Activated CD4-positive, alpha-beta T cell treated with anti-CD3 and anti-CD28 coated beads, Interleukin-2, amount 50 U/mL, for 1 hour (primary cell): ENCODE data around the gene RBM33.

Experiments
- DNase-seq: peaks from one replicate; pipeline ENCODE4 v3.0.0-alpha.2; 2020

The RBM33 gene

DNA sequence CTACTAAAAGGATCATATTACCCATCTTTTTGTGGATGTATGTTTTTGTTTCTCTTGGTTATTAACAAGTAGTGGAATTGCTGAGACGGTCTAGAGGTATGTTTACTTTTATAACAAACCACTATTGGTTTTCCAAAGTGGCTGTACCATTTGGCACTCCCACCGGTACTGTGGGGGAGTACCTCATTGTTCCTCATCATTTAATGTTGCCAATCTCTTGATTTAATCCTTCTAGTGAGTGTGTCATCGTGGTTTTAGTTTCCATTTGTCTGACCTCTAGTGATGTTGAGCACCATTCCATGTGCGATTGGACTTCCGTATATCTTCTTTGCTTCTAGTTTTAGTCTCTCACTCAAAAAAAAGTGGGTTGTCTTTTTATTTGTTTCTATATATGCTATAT lies 50.4 kb downstream of the RBM33 start:
- no peak for DNase-seq

DNA sequence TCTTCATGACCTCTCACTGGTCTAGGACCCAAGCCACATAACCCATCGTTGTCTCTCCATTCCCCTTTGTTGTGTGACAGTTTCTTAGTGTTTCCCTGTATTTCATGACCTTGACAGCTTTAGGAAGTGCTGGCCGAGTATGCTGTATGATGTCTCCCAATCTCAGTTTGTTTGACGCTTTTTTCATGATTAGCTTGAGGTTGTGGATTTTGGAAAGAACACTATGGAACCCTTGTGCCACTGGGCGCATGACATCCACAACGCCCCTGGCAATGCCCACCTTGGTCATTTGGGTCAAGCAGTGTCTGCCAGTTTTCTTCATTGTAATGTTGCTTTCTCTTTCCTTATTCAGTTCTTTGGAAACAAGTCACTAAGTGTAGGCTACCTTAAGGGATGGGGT lies 52.3 kb downstream of the RBM33 start:
- no peak for DNase-seq

DNA sequence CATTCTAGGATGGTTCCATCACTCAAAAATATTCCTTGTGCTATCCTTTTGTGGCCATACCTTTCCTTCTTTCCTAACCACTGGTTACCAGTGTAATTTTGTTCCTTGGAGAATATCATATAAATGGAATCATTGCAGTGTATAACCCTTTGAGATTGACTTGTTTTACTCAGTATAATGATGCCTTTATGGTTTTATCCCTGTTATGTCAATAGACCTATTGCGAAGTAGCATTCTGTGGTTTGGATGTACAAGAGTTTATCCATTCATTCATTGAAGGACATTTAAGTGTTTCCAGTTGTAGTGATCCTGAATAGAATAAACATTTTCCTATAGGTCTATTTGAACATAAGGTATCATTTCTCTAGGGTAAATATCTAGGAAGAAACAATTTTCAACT lies 54.2 kb downstream of the RBM33 start:
- DNase-seq: no peak

DNA sequence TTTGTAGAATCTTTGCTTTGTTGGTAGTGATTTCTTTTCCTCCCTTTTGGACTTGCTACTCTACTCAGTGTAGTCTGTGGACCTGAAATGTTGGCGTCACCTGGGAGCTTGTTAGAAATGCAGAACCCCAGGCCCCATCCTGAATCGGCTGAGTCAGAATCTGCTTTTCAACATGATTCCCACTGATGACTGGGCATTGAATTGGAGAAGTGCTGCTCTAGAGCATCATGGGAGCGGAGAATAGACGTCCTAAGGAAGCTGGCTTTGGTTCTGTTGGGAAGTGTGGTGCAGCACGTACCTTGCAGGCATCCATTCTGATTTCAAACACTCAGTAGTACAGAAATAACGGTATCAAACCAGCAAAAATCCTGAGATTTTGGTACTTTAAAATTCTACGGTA lies 54.7 kb downstream of the RBM33 start:
- no peak for DNase-seq

DNA sequence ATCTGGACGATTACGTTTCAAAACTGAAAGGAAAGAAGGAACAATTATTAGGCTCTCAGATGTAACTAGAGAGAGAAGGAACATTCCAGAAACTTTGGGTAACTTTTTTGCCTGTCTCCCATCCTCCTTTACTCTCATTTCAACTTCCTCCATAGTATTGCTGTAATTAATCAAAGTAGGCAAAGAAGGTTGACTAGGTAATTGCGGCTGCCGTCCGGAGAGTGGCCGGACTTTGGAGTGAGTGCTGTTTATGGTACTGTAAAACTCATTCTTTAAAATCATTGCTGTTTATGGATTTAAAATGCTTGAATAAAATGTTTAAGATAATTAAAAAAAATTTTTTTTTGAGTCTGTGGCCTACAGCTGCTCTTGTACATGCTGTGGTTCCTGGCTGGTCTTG lies 56.4 kb downstream of the RBM33 start:
- DNase-seq: no peak

DNA sequence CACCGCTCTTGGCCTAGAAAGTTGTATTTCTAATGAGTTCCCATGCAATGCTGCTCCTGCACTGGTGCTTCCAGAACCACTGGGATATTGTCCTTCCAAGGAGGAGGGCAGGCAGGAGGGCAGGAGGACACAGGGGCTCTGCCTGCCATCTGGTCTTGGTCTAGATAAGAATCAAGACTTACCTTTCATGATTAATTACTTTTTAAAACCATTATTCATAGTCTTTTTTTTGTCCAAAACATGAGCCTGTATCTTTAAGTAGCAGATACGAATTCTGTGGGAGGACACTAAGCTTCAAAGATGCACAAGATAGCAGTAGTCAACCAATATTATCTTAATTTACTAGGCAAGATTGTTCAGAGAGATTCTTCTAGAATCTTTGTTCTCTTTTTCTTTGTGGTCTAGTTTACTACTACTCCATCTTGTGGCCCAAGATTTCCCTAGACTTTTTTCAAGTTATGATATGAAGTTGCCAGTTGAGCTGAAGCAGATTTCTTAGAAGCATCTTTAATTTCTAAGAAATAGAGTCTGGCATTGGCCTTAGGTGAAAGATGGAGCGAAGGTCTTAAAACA lies 57.6 kb downstream of the RBM33 start:
- DNase-seq: no peak

DNA sequence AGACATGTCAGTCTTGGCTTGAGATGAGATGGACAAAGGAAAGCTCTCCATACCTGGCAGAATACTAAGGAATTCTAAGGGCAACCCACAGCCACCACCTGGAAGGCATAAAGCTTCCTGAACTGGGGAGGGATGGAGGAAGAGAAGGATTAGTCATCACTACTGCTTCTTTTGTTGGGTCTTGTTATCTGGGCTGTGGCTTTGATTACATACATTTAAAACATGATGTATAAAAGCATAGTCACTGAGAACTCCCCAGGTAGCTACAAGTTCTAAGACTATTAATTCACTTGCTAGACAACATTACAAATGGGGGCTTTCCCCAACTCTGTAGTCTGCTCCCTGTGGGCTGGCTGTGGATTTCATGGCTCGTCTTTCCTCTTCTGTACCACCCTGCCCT lies 58.2 kb downstream of the RBM33 start:
- DNase-seq: no peak

DNA sequence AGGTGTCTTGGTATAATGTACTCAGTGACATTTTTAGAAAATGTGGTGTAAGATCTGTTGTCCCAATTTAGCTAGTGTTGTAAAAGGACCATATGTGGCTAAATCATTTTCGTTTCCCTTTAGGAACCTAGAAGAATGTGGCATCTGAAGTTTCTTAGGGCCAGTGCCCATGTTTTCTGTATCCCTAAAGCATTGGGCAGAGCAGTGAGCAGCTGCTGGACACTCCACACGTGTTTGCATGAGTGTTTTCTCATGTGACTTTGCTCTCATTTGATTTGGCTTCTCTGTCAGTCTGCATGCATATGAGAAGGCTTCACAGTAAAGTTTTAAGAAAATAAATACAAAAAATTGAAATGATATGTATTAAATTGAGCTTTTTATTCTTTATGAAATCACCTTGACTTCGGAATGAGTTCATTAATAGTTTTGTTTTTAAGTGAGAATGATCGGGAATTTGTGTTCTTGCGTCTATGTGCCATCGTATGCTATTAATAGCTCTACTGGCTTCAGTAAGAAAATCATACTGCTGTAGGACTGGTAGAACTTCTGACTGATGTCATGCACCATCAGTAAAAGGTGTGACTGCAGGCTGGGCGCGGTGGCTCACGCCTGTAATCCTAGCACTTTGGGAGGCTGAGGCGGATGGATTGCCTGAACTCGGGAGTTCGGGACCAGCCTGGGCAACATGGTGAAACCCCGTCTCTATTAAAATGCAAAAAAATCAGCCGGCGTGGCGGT lies 61.3 kb downstream of the RBM33 start:
- DNase-seq: no peak

DNA sequence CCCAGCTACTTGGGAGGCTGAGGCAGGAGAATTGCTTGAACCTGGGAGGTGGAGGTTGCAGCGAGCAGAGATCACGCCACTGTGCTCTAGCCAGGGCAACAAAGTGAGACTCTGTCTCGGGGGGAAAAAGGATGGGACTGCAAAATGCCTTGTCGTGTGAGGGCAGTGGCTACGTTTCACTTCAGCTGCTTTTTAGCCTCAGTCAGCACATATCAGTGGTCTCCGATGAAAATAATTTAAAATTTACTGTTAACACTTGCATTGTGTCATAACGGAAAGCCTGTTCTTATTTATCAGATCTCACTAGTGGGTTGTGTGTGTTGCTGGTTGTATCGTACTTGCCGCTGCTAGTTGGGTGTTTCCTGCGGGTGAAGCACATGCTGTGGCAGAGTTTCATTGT lies 61.9 kb downstream of the RBM33 start:
- no peak for DNase-seq

DNA sequence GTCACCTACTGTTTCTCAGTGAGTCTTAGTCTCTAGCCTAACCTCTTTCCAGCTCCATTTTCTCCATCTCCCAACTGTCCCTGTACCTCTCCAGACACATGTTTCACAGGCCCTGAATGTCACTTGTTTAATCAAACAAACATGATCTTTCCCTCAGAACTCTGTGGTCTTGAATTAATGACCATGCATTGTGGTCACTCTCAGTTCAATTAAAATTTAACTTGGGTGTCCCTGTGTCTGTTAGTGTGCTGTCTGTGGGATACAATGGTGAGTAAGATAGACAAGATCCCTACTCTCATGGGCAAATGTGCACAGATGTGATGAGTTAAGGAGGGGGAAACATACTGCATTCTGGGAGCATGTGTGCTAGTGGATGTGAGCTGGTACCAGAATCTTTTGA lies 65.0 kb downstream of the RBM33 start:
- no peak for DNase-seq

DNA sequence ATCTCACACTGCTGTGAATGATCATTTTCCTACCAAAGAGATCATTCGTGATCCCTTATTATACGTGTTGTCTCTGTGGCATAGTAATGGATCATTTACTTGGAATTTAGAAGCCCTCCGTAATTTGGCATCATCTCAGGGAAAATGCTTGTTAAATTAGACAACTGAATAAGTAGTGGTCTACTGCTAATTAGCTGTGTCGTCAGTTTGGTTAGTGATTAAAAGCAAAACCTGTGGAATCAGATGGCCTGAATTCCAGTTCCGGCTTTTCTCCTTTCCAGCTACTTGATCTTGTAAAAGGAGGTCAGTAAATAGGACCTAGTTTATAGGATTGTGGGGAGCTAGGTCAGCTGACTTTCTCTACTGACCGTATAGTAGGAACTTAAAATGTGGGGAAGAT lies 65.6 kb downstream of the RBM33 start:
- DNase-seq: no peak

DNA sequence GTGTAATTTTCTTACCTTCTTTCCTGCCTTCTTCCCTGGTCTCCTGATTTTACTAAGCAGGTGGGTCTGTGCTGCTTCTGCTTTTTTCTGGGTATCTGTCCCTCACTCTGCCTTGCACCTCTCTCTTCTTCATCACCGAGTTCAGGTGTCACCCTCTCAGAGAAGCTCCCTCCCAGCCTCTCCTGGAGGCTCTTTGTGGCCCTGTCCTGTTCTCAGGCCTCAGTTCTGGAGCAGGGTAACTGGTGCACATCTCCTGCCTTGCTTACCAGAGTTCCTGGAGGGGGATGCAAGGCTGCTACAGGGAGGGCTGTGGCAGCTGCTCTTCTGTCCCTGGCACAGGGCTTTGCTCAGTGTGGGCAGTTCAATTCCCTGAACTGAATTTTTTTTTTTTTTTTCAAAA lies 66.1 kb downstream of the RBM33 start:
- DNase-seq: no peak

DNA sequence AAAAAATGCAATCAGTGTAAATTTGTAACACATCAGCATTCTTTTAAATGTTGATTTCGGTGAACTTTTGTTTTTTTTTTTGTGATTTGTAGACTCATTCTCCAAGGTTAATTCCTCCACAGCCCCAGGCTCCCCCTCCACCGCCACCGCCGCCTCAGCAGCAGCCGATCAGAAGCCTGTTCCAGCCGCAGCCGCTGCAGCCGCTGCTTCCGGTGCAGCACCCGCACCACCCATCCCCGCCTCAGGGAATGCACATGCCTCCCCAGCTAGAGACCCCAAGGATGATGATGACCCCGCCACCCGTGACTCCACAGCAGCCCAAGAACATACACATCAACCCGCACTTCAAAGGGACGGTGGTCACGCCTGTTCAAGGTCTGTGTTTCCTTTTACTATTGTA lies 66.6 kb downstream of the RBM33 start:
- DNase-seq: no peak

DNA sequence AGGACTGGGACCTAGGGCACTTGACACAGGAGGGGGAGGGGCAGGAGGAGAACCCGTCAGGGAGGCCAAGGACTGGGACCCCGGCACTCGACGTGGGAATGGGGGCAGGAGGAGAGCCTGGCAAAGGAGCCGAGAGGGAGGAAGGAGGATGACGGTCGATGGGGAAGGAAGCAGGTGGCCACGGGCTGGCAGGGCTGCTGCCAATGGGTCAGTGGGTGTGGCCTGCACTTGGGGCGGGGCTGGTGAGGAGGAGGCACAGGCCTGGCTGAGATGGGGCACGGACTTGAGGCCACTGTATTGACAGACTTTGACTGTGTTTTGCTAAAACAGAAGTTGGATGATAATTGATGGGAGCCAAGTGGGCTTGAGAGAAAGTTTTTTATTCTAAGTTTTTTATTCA lies 68.9 kb downstream of the RBM33 start:
- no peak for DNase-seq

DNA sequence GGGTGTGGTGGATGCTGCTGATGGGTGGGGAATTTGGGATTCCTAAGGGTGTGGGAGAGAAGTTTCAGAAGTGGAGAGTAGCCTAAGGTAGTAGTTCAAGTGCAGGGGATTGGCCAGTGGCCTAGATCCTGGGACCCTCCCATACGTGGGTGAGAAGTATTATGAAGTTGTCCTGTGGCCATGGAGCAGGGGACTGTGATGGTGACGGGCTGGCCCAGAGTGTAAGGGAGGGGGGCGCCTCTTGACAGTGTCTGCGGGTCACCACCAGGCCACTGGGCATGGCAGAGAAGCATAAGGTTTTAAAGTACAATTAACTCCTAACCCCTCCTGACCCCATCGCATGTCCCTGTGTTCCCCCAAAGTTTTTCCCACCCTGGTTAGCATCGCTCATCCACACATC lies 70.2 kb downstream of the RBM33 start:
- DNase-seq: no peak

DNA sequence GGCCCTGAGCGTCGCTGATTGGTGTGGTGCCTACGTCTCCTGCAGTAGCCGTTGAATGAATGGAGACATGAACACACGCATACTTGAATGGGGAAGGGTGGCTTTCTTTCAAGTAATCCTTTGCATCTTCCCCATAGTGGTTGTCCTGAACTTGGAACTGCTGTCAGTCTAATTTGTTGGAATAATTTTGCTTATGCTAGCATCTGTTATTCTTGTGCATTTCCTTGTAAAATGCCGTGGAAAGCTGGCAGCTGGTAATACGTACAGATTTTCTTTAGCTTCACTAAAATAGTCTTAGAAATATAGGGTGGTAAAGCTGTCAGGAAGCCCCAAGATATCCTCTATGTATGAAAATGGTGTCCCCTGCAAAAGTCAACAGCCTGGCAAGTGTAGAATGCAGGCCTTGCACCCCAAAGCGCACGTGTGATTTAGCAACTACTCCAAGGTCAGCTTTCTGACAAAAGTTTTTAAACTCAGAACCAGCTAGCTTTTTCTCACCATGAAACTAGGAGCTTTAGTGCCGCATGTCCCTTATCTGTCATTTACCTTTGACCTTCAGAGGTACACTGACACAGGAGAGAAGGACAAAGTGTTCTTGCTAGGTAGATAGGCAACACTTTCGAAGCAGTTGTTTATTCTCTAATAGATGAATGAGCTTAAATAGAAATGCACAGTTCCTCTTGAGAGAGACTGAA lies 70.8 kb downstream of the RBM33 start:
- no peak for DNase-seq

DNA sequence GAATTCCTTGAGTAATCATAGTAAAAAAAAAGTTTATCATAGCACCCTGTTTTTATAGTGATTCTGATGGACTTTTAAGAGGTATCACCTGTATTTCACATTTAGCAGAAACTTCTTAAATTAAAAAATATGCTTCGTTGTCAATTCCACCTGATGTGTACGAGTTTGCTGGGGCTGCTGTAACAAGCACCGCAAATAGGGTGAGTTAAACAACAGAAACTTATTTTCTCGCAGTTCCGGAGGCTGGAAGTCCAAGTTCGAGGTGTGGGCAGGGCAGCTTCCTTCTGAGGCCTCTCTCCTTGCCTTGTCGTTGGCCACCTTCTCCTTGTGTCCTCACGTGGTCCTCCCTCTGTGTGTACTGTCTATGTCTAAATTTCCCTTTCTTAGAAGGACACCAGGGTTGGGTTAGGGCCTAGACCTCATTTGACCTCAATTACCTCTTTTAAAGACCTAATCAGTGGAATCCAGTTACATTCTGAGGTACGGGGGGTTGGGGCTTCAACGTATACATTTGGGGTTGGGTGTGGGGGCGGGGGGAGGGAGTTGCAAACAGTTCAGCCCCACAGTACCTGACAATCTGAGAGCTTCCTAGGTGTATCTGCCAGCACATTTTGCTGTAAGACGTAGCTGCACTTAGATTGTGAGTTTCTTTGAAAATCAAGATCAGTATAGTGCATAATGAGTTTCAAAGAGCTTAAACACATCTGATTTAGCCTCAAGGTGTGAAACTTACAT lies 72.7 kb downstream of the RBM33 start:
- no peak for DNase-seq

DNA sequence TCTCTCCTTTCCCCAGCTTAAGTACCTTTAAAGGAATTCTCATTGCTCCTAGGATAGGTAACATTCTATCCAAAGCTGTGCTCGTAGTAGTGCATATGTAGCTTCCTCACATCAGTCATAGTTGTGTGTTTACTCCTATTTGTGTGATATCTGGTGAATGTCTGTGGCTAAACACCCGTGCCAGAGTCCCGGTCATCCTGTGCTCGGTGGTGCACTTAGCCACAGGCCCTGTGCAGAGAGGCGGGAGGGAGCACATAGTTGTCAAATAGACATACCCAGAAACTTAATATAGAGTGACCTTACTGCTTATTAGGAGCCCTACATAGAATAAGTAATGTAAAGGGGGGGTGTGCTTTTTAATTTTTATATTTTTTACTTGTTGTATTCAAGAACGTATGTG lies 76.6 kb downstream of the RBM33 start:
- DNase-seq: no peak

DNA sequence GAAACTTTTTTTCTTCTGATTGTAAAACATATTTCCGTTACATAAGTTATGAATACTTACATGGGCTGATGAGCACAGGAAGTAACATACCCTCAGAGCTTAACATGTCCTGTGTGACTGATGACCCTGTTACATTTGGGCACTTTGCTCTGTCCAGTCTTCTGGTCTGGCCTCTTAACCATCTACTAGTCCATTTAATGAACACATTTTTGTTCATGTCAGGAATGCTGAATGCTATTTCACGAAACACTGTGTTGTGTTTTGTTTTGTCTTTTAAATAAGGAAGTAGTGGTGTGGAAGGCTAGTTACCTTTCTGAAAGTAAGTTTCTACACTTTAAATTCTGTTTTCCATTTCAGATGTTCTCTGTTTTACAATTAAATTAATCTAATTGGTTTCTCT lies 77.7 kb downstream of the RBM33 start:
- no peak for DNase-seq

DNA sequence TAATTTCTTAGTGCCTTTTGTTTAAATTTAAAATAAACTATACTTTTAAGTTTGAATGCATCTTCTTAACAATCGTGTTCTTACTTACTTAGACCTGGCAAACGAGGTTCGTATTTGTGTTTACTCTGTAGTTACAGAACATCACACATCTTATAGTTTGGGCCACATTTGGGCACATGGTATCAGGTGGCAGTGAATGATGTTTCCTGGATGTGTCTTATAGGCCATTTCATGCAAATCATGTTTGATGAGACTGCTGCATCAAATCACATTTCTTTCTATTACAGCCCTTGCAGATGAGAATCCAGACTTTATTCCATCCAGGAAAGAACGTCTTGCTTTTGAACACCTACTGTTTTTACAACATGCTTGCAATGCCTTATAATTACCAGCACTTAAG lies 78.5 kb downstream of the RBM33 start:
- DNase-seq: no peak

DNA sequence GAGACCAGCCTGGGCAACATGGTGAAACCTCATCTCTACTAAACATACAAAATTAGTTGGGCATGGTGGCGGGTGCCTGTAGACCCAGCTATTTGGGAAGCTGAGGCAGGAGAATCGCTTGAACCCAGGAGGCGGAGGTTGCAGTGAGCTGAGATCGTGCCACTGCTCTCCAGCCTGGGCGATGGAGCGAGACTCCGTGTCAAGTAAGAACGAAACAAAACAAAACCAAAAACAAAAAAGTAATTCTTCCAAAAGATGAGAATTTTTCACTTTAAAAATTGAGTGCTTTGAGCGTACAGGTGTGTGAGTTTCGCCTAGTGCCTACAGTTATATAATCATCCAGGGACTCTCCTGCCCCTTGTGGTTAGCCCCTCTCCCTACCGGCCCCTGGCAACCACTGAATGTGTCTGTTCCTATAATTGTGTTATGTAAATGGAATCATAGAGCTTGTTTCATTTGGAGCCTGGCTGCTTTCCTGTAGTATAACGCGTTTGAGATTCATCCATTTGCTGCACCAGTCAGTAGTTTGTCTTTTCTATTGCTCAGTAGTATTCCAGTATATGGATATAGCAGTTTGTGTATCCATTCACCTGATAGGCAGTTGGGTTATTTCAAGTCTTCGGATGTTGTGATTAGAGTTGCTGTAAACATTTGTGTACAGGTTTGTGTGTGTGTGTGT lies 80.0 kb downstream of the RBM33 start:
- no peak for DNase-seq

DNA sequence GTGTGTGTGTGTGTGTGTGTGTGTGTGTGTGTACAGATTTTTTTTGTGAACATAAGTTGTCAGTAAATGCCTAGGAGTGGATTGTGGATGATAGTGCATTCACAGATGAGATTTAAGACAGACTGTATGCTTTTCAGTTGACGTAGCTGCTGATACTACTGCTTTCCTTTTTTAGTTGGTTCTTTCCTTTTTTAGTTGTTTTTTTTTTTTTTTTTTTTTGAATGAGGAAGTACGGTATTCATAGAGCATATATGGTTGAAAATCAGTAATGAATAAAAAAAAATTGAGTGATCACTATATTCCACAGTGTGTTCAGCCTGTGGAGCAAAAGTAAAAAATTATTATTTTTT lies 80.5 kb downstream of the RBM33 start:
- DNase-seq: no peak

DNA sequence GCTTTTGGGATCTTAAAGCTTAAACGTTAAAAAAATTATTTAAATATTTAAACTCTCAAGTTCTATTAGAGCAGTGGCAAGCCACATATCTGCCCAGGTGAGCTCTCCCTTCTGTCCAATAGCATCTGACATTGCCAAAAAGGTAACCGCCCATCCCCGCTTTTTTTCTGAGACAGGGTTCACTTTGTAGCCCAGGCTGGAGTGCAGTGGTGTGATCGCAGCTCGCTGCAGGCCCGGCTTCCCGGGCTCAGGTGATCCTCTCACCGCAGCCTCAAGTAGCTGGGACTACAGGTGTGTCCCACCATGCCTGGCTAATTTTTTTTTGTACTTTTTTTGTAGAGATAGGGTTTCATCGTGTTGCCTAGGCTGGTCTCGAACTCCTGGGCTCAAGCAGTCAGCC lies 83.2 kb downstream of the RBM33 start:
- no peak for DNase-seq

DNA sequence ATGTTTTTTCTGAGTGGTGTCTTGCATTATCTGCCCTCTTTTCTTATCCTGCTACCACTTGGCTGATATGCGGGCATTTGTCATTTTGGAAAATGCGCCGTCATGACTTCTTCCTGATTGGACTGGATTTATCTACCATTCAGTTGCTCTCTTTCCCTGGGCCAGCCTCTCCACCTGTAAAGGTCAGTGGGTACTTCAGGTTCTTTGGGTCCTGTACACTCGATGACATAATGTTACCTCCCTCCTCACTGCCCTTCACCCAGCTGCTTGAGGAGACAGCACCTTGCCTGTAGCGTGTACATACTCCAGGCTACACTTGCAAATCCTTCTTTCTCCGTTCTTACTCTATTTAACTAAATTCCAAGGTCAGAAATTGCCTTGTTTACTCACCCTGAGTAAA lies 83.7 kb downstream of the RBM33 start:
- no peak for DNase-seq
